Sigmoid colon (tissue), 4 donors: ENCODE measurements around the gene CSF1R.

ENCODE experiments used
- EP300 ChIP-seq, 4 donors: sonication (generic); formaldehyde crosslinking; IDR thresholded peaks; one replicate each; pipeline ENCODE4 v1.6.1; 2017; ENCODE audit warnings: antibody characterized with exemption in 4 of 4
- TF ChIP-seq, protein P1 (sequence below), 4 experiments: fragments of 450-650 bp in 3 of 4; fragments of 200-600 bp in 1 of 4; IDR thresholded peaks; one replicate each; pipeline ENCODE4 v1.5.1; 2016 to 2019; ENCODE audit warnings: antibody characterized with exemption in 4 of 4, mild to moderate bottlenecking in 3 of 4, moderate library complexity in 2 of 4

DNA sequence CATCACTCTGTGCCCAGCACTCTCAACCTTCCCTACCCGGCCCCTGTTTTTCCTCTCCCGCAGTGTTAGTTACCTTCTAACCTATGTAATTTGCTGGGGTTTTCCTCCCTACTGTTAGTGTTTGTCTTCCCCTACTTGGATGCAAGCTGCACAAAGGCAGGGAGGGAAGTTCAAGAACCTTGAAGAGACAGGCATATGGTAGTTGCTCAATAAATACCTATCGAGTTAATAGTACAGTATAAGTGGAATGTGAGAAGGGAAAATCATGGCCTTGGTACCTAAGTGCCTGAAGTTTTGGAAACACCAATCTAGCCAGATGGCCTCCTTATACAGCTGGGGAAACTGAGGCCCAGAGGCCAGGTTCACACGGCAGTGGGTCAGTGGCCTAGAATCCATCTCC, 45.1 kb upstream of the CSF1R start:
- TF ChIP-seq EP300 (IDR thresholded peaks at IDR 0.05), result no peak
- TF ChIP-seq, protein P1, sequence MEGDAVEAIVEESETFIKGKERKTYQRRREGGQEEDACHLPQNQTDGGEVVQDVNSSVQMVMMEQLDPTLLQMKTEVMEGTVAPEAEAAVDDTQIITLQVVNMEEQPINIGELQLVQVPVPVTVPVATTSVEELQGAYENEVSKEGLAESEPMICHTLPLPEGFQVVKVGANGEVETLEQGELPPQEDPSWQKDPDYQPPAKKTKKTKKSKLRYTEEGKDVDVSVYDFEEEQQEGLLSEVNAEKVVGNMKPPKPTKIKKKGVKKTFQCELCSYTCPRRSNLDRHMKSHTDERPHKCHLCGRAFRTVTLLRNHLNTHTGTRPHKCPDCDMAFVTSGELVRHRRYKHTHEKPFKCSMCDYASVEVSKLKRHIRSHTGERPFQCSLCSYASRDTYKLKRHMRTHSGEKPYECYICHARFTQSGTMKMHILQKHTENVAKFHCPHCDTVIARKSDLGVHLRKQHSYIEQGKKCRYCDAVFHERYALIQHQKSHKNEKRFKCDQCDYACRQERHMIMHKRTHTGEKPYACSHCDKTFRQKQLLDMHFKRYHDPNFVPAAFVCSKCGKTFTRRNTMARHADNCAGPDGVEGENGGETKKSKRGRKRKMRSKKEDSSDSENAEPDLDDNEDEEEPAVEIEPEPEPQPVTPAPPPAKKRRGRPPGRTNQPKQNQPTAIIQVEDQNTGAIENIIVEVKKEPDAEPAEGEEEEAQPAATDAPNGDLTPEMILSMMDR (IDR thresholded peaks at IDR 0.05), result no peak
